ENCODE results near the gene SARM1. TPM values are rescaled to one million over a fixed set of nuclear protein-coding genes. Genes with fewer than 3 reads are reported as not detected.
A peak's percentile ranks its signal among the peaks of the same experiment; 100 is the strongest.

SARM1 gene
- total and polyA plus RNA-seq, 2 of the 13 experiments (the other 11 are each of a cell fraction or from before 2014, with no cell fraction given) = 0.73 to 0.86 TPM

- TF ChIP-seq ZNF782 (CRISPR knock-in tag; IDR thresholded peaks at IDR 0.05; ENCODE audit: borderline replicate concordance) = 0 out of 2 replicates have a peak, but pooled peaks have one; percentile 34
- no peak for TF ChIP-seq ZNF567 (CRISPR knock-in tag; IDR thresholded peaks at IDR 0.05; ENCODE audit: borderline replicate concordance)
- peak; percentile 34; the same call in 1 of the 2 replicates for TF ChIP-seq GFI1 (CRISPR knock-in tag; IDR thresholded peaks at IDR 0.05; ENCODE audit: borderline replicate concordance)
- TF ChIP-seq MEF2D (CRISPR knock-in tag; IDR thresholded peaks at IDR 0.05) = 0 out of 2 replicates have a peak, but pooled peaks have one; percentile 65
- TF ChIP-seq PRDM15 (CRISPR knock-in tag; IDR thresholded peaks at IDR 0.05) = peak; percentile 20; the same call in 1 of the 2 replicates
- TF ChIP-seq ARNT2 (CRISPR knock-in tag; IDR thresholded peaks at IDR 0.05; ENCODE audit: low read depth) = peak; percentile 82; the same call in 1 of the 2 replicates
- TF ChIP-seq, protein P1, sequence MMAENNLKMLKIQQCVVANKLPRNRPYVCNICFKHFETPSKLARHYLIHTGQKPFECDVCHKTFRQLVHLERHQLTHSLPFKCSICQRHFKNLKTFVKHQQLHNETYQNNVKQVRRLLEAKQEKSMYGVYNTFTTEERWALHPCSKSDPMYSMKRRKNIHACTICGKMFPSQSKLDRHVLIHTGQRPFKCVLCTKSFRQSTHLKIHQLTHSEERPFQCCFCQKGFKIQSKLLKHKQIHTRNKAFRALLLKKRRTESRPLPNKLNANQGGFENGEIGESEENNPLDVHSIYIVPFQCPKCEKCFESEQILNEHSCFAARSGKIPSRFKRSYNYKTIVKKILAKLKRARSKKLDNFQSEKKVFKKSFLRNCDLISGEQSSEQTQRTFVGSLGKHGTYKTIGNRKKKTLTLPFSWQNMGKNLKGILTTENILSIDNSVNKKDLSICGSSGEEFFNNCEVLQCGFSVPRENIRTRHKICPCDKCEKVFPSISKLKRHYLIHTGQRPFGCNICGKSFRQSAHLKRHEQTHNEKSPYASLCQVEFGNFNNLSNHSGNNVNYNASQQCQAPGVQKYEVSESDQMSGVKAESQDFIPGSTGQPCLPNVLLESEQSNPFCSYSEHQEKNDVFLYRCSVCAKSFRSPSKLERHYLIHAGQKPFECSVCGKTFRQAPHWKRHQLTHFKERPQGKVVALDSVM (CRISPR knock-in tag; IDR thresholded peaks at IDR 0.05) = peak; percentile 43; the same call in 1 of the 2 replicates
- TF ChIP-seq FOXP1 (IDR thresholded peaks at IDR 0.05) = no peak
- TF ChIP-seq FOXP1 (CRISPR knock-in tag; IDR thresholded peaks at IDR 0.05) = no peak
- TF ChIP-seq, protein P2, sequence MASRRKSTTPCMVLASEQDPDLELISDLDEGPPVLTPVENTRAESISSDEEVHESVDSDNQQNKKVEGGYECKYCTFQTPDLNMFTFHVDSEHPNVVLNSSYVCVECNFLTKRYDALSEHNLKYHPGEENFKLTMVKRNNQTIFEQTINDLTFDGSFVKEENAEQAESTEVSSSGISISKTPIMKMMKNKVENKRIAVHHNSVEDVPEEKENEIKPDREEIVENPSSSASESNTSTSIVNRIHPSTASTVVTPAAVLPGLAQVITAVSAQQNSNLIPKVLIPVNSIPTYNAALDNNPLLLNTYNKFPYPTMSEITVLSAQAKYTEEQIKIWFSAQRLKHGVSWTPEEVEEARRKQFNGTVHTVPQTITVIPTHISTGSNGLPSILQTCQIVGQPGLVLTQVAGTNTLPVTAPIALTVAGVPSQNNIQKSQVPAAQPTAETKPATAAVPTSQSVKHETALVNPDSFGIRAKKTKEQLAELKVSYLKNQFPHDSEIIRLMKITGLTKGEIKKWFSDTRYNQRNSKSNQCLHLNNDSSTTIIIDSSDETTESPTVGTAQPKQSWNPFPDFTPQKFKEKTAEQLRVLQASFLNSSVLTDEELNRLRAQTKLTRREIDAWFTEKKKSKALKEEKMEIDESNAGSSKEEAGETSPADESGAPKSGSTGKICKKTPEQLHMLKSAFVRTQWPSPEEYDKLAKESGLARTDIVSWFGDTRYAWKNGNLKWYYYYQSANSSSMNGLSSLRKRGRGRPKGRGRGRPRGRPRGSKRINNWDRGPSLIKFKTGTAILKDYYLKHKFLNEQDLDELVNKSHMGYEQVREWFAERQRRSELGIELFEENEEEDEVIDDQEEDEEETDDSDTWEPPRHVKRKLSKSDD (CRISPR knock-in tag; IDR thresholded peaks at IDR 0.05; ENCODE audit: low read depth) = 0 out of 2 replicates have a peak, but pooled peaks have one; percentile 42
- no peak for TF ChIP-seq ZNF160 (CRISPR knock-in tag; IDR thresholded peaks at IDR 0.05)
- 0 out of 2 replicates have a peak, but pooled peaks have one; percentile 24 for TF ChIP-seq ZNF354B (CRISPR knock-in tag; IDR thresholded peaks at IDR 0.05)
- no peak for TF ChIP-seq HDAC6 (IDR thresholded peaks at IDR 0.05; ENCODE audit: low read depth, low read length)
- TF ChIP-seq AGO2 (optimal IDR thresholded peaks at IDR 0.05; ENCODE audit: low read depth, low read length) = peak; percentile 93
- TF ChIP-seq, protein P3, sequence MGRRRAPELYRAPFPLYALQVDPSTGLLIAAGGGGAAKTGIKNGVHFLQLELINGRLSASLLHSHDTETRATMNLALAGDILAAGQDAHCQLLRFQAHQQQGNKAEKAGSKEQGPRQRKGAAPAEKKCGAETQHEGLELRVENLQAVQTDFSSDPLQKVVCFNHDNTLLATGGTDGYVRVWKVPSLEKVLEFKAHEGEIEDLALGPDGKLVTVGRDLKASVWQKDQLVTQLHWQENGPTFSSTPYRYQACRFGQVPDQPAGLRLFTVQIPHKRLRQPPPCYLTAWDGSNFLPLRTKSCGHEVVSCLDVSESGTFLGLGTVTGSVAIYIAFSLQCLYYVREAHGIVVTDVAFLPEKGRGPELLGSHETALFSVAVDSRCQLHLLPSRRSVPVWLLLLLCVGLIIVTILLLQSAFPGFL (CRISPR knock-in tag; IDR thresholded peaks at IDR 0.05) = no peak
- TF ChIP-seq KLF9 (CRISPR knock-in tag; IDR thresholded peaks at IDR 0.05; ENCODE audit: low read depth) = no peak
- no peak for TF ChIP-seq NFRKB (IDR thresholded peaks at IDR 0.05)
- TF ChIP-seq EZH2 (conservative IDR thresholded peaks at IDR 0.05; ENCODE audit: low read depth, low read length) = no peak
- TF ChIP-seq KDM5A (IDR thresholded peaks at IDR 0.05; ENCODE audit: borderline replicate concordance, low read length) = peak; percentile 98
- no peak; the same call in 1 of the 2 replicates for TF ChIP-seq KLF15 (CRISPR knock-in tag; IDR thresholded peaks at IDR 0.05; ENCODE audit: borderline replicate concordance)
Observed at GRCh38 chr17:28357061-28357900, 14.2 kb upstream of the SARM1 start, which contains the start of gene POLDIP2 (continued).
